GM12891 (cell line): Measurements from ENCODE around the gene CERS6.

Source experiments
- POLR2A ChIP-seq: IDR thresholded peaks from 2 replicates; pipeline ENCODE4 v1.6.1; 2011; ENCODE audit warnings: low read depth, low read length, control low read depth
- POLR2AphosphoS5 ChIP-seq: IDR thresholded peaks from 2 replicates; pipeline ENCODE4 v1.6.1; 2011; ENCODE audit warnings: low read depth, low read length, control low read depth
- TAF1 ChIP-seq: IDR thresholded peaks from 2 replicates; pipeline ENCODE4 v1.6.1; 2011; ENCODE audit warnings: low read depth, low read length, control low read depth

DNA sequence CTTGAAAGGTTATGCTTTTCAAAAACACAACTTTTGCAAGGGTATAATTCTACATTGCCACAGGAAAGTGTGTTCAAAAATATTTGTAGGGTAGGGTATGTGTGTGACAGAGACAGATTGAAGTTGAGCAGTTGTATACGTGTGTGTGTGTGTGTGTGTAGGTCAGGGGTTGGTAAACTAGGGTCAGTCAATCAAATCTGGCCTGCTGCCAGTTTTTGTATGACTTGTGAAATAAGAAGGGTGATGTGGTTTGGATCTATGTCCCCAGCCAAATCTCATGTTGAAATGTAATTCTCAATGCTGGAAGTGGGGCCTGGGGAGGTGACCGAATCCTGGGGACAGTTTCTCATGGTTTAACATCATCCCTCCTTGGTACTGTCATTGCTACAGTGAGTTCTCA, 148.2 kb downstream of the CERS6 start:
- TF ChIP-seq POLR2AphosphoS5, result no peak
- no peak for TF ChIP-seq POLR2A
- TF ChIP-seq TAF1, result no peak
